Activated B cell treated with CpG ODN at 0.5 μM for 24 hours (primary cell): ENCODE results near the gene PECR. TPM values are rescaled to one million over a fixed set of nuclear protein-coding genes. Genes with fewer than 3 reads are reported as not detected.
A peak's percentile ranks its signal among the peaks of the same experiment; 100 is the strongest.

ENCODE experiments used
- ATAC-seq: fragments of 200-7000 bp; cut with Tn5 transposase; one replicate; pipeline ENCODE4 v1.10.0; 2021; ENCODE audit warnings: low read depth, mild to moderate bottlenecking, moderate library complexity
- CTCF ChIA-PET: fragments of 350-600 bp; sonication (Branson Sonifier 250); formaldehyde crosslinking; loops from one replicate; lab custom pipeline; 2021; ENCODE audit warnings: antibody characterized with exemption; lab: Charles Lee
- POLR2A ChIA-PET: fragments of 350-600 bp; sonication (Branson Sonifier 250); formaldehyde crosslinking; loops from one replicate; lab custom pipeline; 2021; ENCODE audit warnings: antibody characterized with exemption; lab: Charles Lee
- DNase-seq: peaks from one replicate; pipeline ENCODE4 v3.0.0; 2022
- H3K27ac Mint-ChIP-seq: one replicate; pipeline ENCODE4 v1.8.0; 2020; ENCODE audit warnings: mixed read lengths
- H3K27me3 Mint-ChIP-seq: one replicate; pipeline ENCODE4 v1.8.0; 2021; ENCODE audit warnings: mixed read lengths
- H3K36me3 Mint-ChIP-seq: one replicate; pipeline ENCODE4 v1.8.0; 2021; ENCODE audit warnings: low read depth, mixed read lengths
- H3K4me1 Mint-ChIP-seq: one replicate; pipeline ENCODE4 v1.8.0; 2021; ENCODE audit warnings: mixed read lengths
- H3K4me3 Mint-ChIP-seq: one replicate; pipeline ENCODE4 v1.8.0; 2020; ENCODE audit warnings: mild to moderate bottlenecking, mixed read lengths
- H3K9me3 Mint-ChIP-seq: one replicate; pipeline ENCODE4 v1.8.0; 2020; ENCODE audit warnings: mixed read lengths
- CTCF ChIP-seq: fragments of 200-600 bp; IDR thresholded peaks from one replicate; pipeline ENCODE4 v1.8.0; 2022; ENCODE audit warnings: antibody characterized with exemption, mild to moderate bottlenecking
- intact Hi-C: fragments of 100-400 bp; cut with micrococcal nuclease; formaldehyde crosslinking; loops from one replicate; pipeline ENCODE4 v1.15.1; 2024
- total RNA-seq: library from RNA; stranded (reverse); gene quantifications from 2 replicates; pipeline ENCODE4 v1.2.3, GENCODE V29; 2022

Gene PECR
- total RNA-seq, 1 donor from 2014 or later = 10.0 TPM

- H3K36me3 Mint-ChIP-seq = peaks cover 45% of the 10 kb centered on the region
These were observed 41.7 kb downstream of the PECR start for GRCh38 chr2:216039918-216040317.

GRCh38 chr2:216034065-216034464 lies 47.5 kb downstream of the PECR start:
- intact Hi-C loops = loop anchor here (1.0 to 5.0 kb wide), 6 partner anchors 24 to 632 kb away; partner anchors contain the start of genes PECR and TMEM169
- peak; percentile 52 for TF ChIP-seq CTCF
- ATAC-seq (peak; percentile 93), DNase-seq (peak; percentile 53)
- POLR2A ChIA-PET = no interaction called here
- H3K27ac Mint-ChIP-seq = no peak overlapping the region
- peaks cover 22% of the 10 kb centered on the region for H3K36me3 Mint-ChIP-seq
- no peaks in the 10 kb centered on the region for H3K27me3 Mint-ChIP-seq
- CTCF ChIA-PET = interaction anchor here (0.6 to 5.2 kb wide), 17 partner anchors 10 to 632 kb away, joined by 3 to 35 read pairs (median 4); partner anchors contain the start of gene XRCC5
- H3K4me1 Mint-ChIP-seq = peaks cover 8% of the 10 kb centered on the region
- no peak overlapping the region for H3K4me3 Mint-ChIP-seq
- no peaks in the 10 kb centered on the region for H3K9me3 Mint-ChIP-seq

More at GRCh38 chr2:216039918-216040317, 41.7 kb downstream of the PECR start:
- DNase-seq = no peak
- H3K4me1 Mint-ChIP-seq = no peaks in the 10 kb centered on the region
- no peaks in the 10 kb centered on the region for H3K27me3 Mint-ChIP-seq
- H3K9me3 Mint-ChIP-seq = no peaks in the 10 kb centered on the region
- no peak overlapping the region for H3K4me3 Mint-ChIP-seq
- TF ChIP-seq CTCF = no peak
- no peak for ATAC-seq
- CTCF ChIA-PET = no interaction called here
- intact Hi-C loops = no loop called here
- POLR2A ChIA-PET = no interaction called here
- no peak overlapping the region for H3K27ac Mint-ChIP-seq

GRCh38 chr2:216033403-216033802 lies 48.2 kb downstream of the PECR start:
- no peak for ATAC-seq
- H3K27ac Mint-ChIP-seq = no peak overlapping the region
- POLR2A ChIA-PET = no interaction called here
- no peaks in the 10 kb centered on the region for H3K27me3 Mint-ChIP-seq
- H3K4me3 Mint-ChIP-seq = no peak overlapping the region
- H3K4me1 Mint-ChIP-seq = peaks cover 8% of the 10 kb centered on the region
- no peak for DNase-seq
- CTCF ChIA-PET = interaction anchor here (0.6 to 5.2 kb wide), 14 partner anchors 10 to 633 kb away, joined by 3 to 35 read pairs (median 6); partner anchors contain the start of gene XRCC5
- TF ChIP-seq CTCF = no peak
- intact Hi-C loops = loop anchor here (5.0 kb wide), 1 partner anchor 369 kb away; no protein-coding TSS in a partner anchor
- H3K9me3 Mint-ChIP-seq = no peaks in the 10 kb centered on the region
- H3K36me3 Mint-ChIP-seq = peaks cover 22% of the 10 kb centered on the region

GRCh38 chr2:216031960-216032689 lies 49.5 kb downstream of the PECR start:
- Mint-ChIP-seq H3K9me3 (no peaks in the 10 kb centered on the region), H3K4me3 (no peak overlapping the region), H3K4me1 (peaks cover 8% of the 10 kb centered on the region), H3K36me3 (peaks cover 18% of the 10 kb centered on the region), H3K27ac (no peak overlapping the region), H3K27me3 (no peaks in the 10 kb centered on the region)
- POLR2A ChIA-PET = no interaction called here
- DNase-seq (no peak), ATAC-seq (no peak)
- CTCF ChIA-PET = interaction anchor here (1.0 to 5.2 kb wide), 9 partner anchors 9 to 1681 kb away, joined by 3 to 35 read pairs (median 11); partner anchors contain the start of gene XRCC5
- intact Hi-C loops = loop anchor here (5.0 kb wide), 1 partner anchor 370 kb away; no protein-coding TSS in a partner anchor
- TF ChIP-seq CTCF = no peak

- no peak for DNase-seq
- no peak overlapping the region for H3K4me3 Mint-ChIP-seq
- H3K27ac Mint-ChIP-seq = no peak overlapping the region
- no peaks in the 10 kb centered on the region for H3K9me3 Mint-ChIP-seq
- ChIA-PET POLR2A (no interaction called here), CTCF (interaction anchor here (5.2 kb wide), 1 partner anchor 636 kb away, joined by 35 read pairs; no protein-coding TSS in a partner anchor)
- no peaks in the 10 kb centered on the region for H3K27me3 Mint-ChIP-seq
- H3K4me1 Mint-ChIP-seq = peaks cover 8% of the 10 kb centered on the region
- intact Hi-C loops = loop anchor here (5.0 kb wide), 1 partner anchor 372 kb away; no protein-coding TSS in a partner anchor
- no peak for ATAC-seq
- peaks cover 10% of the 10 kb centered on the region for H3K36me3 Mint-ChIP-seq
- TF ChIP-seq CTCF = no peak
These were observed 51.4 kb downstream of the PECR start for GRCh38 chr2:216030216-216030615.
